A549 (cell line): ENCODE data around the gene MRPL14. TPM values are rescaled to one million over a fixed set of nuclear protein-coding genes. Genes with fewer than 3 reads are reported as not detected.

Experiments
- ATAC-seq, 2 experiments: fragments of 200-7000 bp in 1 of 2; fragments of >200 bp in 1 of 2; cut with Nextera tagmentation in 1 of 2; cut with Tn5 transposase in 1 of 2; 3 replicates each; pipeline versions ENCODE4 v1.8.0 to v1.9.1; 2018 to 2020; ENCODE audit warnings: mild to moderate bottlenecking in 1 of 2, moderate library complexity in 1 of 2
- CTCF ChIA-PET: fragments of 300-600 bp; sonication (Branson Sonifier 250); formaldehyde crosslinking; extraction: SDS; loops from one replicate; lab custom pipeline; 2021; ENCODE audit warnings: antibody characterized with exemption, inconsistent platforms; lab: Yijun Ruan, JAX
- POLR2A ChIA-PET: fragments of 350-600 bp; formaldehyde crosslinking; extraction: SDS; loops from one replicate; lab custom pipeline; 2021; ENCODE audit warnings: antibody characterized with exemption, inconsistent platforms; lab: Yijun Ruan, JAX
- DNase-seq, 2 experiments: peaks; one replicate each; pipeline versions ENCODE4 v3.0.0 to v3.0.0-alpha.2; 2011 to 2016; ENCODE audit warnings: low read depth in 1 of 2, low spot score in 1 of 2
- FAIRE-seq: peaks from 2 replicates; lab custom pipeline; 2011; peaks lifted over from hg19 to GRCh38; lab: Jason Lieb, UNC
- H3K27ac ChIP-seq, 2 experiments: fragments of >200 bp; sonication (Bioruptor Twin); formaldehyde crosslinking; 3 replicates each; pipeline ENCODE4 v1.5.1; 2016 to 2017
- H3K4me1 ChIP-seq: fragments of >200 bp; sonication (Bioruptor Twin); formaldehyde crosslinking; 3 replicates; pipeline ENCODE4 v1.6.1; 2016
- H3K4me2 ChIP-seq: fragments of >200 bp; sonication (Bioruptor Twin); formaldehyde crosslinking; 3 replicates; pipeline ENCODE4 v1.6.1; 2016
- H3K4me3 ChIP-seq: fragments of >200 bp; sonication (Bioruptor Twin); formaldehyde crosslinking; 3 replicates; pipeline ENCODE4 v1.5.1; 2016
- H3K9me3 ChIP-seq: fragments of >200 bp; sonication (Bioruptor Twin); formaldehyde crosslinking; 3 replicates; pipeline ENCODE4 v1.6.1; 2016
- CHD4 ChIP-seq: fragments of 200-600 bp; sonication (generic); IDR thresholded peaks from 2 replicates; pipeline ENCODE4 v1.6.1; 2016; ENCODE audit warnings: antibody characterized with exemption, mild to moderate bottlenecking, borderline replicate concordance
- EP300 ChIP-seq, 2 experiments: fragments of >200 bp; sonication (Bioruptor Twin); formaldehyde crosslinking; IDR thresholded peaks; 2 replicates in 1 of 2; 3 replicates in 1 of 2; pipeline ENCODE4 v1.6.1; 2016 to 2017
- HMGXB4 ChIP-seq: fragments of 250-450 bp; sonication (Bioruptor Pico); IDR thresholded peaks from 2 replicates; pipeline ENCODE4 v1.5.0; 2021; ENCODE audit warnings: mild to moderate bottlenecking, moderate library complexity, borderline replicate concordance
- HOXA7 ChIP-seq: fragments of 250-450 bp; sonication (Bioruptor Pico); IDR thresholded peaks from 2 replicates; pipeline ENCODE4 v1.5.0; 2020; ENCODE audit warnings: mild to moderate bottlenecking, moderate library complexity
- HOXB13 ChIP-seq: fragments of 250-450 bp; sonication (Bioruptor Pico); IDR thresholded peaks from 2 replicates; pipeline ENCODE4 v1.5.0; 2020; ENCODE audit warnings: low read depth, mild to moderate bottlenecking, moderate library complexity
- JUN ChIP-seq, 2 experiments: fragments of >200 bp; sonication (Bioruptor Twin); formaldehyde crosslinking; IDR thresholded peaks; 2 replicates in 1 of 2; 3 replicates in 1 of 2; pipeline ENCODE4 v1.6.1; 2016 to 2017
- JUNB ChIP-seq: fragments of >200 bp; sonication (Bioruptor Twin); formaldehyde crosslinking; IDR thresholded peaks from 2 replicates; pipeline ENCODE4 v1.6.1; 2016
- KDM5A ChIP-seq: fragments of 200-600 bp; sonication (generic); IDR thresholded peaks from 2 replicates; pipeline ENCODE4 v1.6.1; 2016; ENCODE audit warnings: antibody characterized with exemption, mild to moderate bottlenecking
- MAFK ChIP-seq: fragments of 450-650 bp; IDR thresholded peaks from 2 replicates; pipeline ENCODE4 v1.6.1; 2014; ENCODE audit not compliant: partially characterized antibody
- MYC ChIP-seq: IDR thresholded peaks from 2 replicates; pipeline ENCODE4 v1.6.1; 2012; ENCODE audit warnings: mild to moderate bottlenecking, inconsistent platforms, low read length, improper control_type of control experiment, borderline replicate concordance
- PBX3 ChIP-seq: IDR thresholded peaks from 2 replicates; pipeline ENCODE4 v1.6.1; 2012
- RNF2 ChIP-seq: fragments of 200-600 bp; sonication (generic); IDR thresholded peaks from 2 replicates; pipeline ENCODE4 v1.6.1; 2016; ENCODE audit warnings: low read depth, mild to moderate bottlenecking, antibody characterized with exemption, moderate library complexity, borderline replicate concordance
- TFCP2L1 ChIP-seq: fragments of 250-450 bp; sonication (Bioruptor Pico); IDR thresholded peaks from 2 replicates; pipeline ENCODE4 v1.5.0; 2021; ENCODE audit warnings: mild to moderate bottlenecking
- TP53 ChIP-seq: fragments of 250-450 bp; sonication (Bioruptor Pico); IDR thresholded peaks from 2 replicates; pipeline ENCODE4 v1.5.0; 2021; ENCODE audit warnings: mild to moderate bottlenecking, moderate library complexity
- ZFP36 ChIP-seq: fragments of 450-650 bp; IDR thresholded peaks from 2 replicates; pipeline ENCODE4 v1.6.1; 2014; ENCODE audit warnings: borderline replicate concordance; ENCODE audit not compliant: partially characterized antibody
- ZNF302 ChIP-seq: fragments of 250-450 bp; sonication (Bioruptor Pico); IDR thresholded peaks from 2 replicates; pipeline ENCODE4 v1.9.0; 2021; ENCODE audit warnings: inconsistent platforms, mild to moderate bottlenecking, moderate library complexity
- ZSCAN20 ChIP-seq: fragments of 250-450 bp; sonication (Bioruptor Pico); IDR thresholded peaks from 2 replicates; pipeline ENCODE4 v1.8.0; 2022; ENCODE audit warnings: mild to moderate bottlenecking, moderate library complexity
- WGBS: methylation state at CpG from one replicate; pipeline ENCODE4 v1.1.6; 2017; ENCODE audit errors: missing lambda C conversion rate; 5-methylcytosine and 5-hydroxymethylcytosine counted together
- polyA plus RNA-seq, 4 experiments: library from polyadenylated mRNA; depleted of rRNA in 3 of 4; stranded (reverse); fragments of >200 nt; fragmentation: RNase III in 1 of 4; extraction: RNeasy Plus Mini Kit Qiagen cat#74134 plus additional on column Dnase treatment in 1 of 4; gene quantifications; 2 replicates in 3 of 4; 3 replicates in 1 of 4; pipeline ENCODE4 v1.2.3, GENCODE V29; 2011 to 2017

MRPL14 gene
- polyA plus RNA-seq, 2 of the 4 experiments (the other 2 are of a cell fraction), result 47.1 to 55.3 TPM

- Histone ChIP-seq H3K4me1 (peaks cover under 1% of the 10 kb centered on the region; the same call in 2 of the 3 replicates), H3K4me3 (no peak overlapping the region), H3K27ac (no peak overlapping the region), H3K9me3 (no peaks in the 10 kb centered on the region), H3K4me2 (no peak overlapping the region)
- no peak for FAIRE-seq
- TF ChIP-seq TFCP2L1 (CRISPR knock-in tag) (no peak), JUNB (no peak), HOXB13 (CRISPR knock-in tag) (no peak), RNF2 (no peak), EP300 (IDR thresholded peaks at IDR 0.05) (no peak), HMGXB4 (CRISPR knock-in tag) (no peak)
- no peak for DNase-seq
- CTCF ChIA-PET, result interaction anchor here (0.6 to 14.0 kb wide), 13 partner anchors 13 to 420 kb away, joined by 3 to 235 read pairs (median 7); partner anchors contain the start of gene VEGFA
- ATAC-seq, result no peak
- 83% methylated on average over 10 of the region's 11 CpGs for WGBS
- POLR2A ChIA-PET, result interaction anchor here (2.6 kb wide), 1 partner anchor 311 kb away, joined by 18 read pairs; the partner anchor contains the start of gene VEGFA
These were observed 46.4 kb downstream of the MRPL14 start for GRCh38 chr6:44080561-44081521.

GRCh38 chr6:44079672-44080071 lies 47.6 kb downstream of the MRPL14 start:
- H3K27ac ChIP-seq, result peak overlapping the region in 1 of 2 experiments; percentile 57; a peak in 1 of 6 replicates
- TF ChIP-seq MAFK, result no peak
- no peak for TF ChIP-seq MYC
- TF ChIP-seq TFCP2L1 (CRISPR knock-in tag), result no peak
- TF ChIP-seq ZNF302 (CRISPR knock-in tag), result no peak
- TF ChIP-seq JUN (IDR thresholded peaks at IDR 0.05), result no peak
- TF ChIP-seq HOXA7, result no peak
- TF ChIP-seq TP53 (CRISPR knock-in tag), result no peak
- TF ChIP-seq CHD4, result no peak
- TF ChIP-seq RNF2, result no peak
- TF ChIP-seq ZSCAN20 (CRISPR knock-in tag), result no peak
- TF ChIP-seq KDM5A, result no peak
- TF ChIP-seq PBX3, result no peak
- no peak for TF ChIP-seq ZFP36
- TF ChIP-seq, all 56 proteins: peak for 0
- FAIRE-seq (no peak), ATAC-seq (no peak), DNase-seq (no peak)
- Histone ChIP-seq H3K9me3 (no peaks in the 10 kb centered on the region), H3K4me1 (peaks cover 12% of the 10 kb centered on the region), H3K4me2 (no peak overlapping the region), H3K4me3 (no peak overlapping the region)
- ChIA-PET POLR2A (interaction anchor here (2.6 kb wide), 1 partner anchor 309 kb away, joined by 18 read pairs; the partner anchor contains the start of gene VEGFA), CTCF (interaction anchor here (0.8 to 14.0 kb wide), 44 partner anchors 12 to 471 kb away, joined by 3 to 235 read pairs (median 4); partner anchors contain the start of gene VEGFA)
- WGBS, result 61% methylated on average over 3 of the region's 3 CpGs
